Astrocyte (in vitro differentiated cells and primary cell): ENCODE data around the gene CD209. TPM values are rescaled to one million over a fixed set of nuclear protein-coding genes. Genes with fewer than 3 reads are reported as not detected.

Source experiments
- DNase-seq: peaks from one replicate; pipeline ENCODE4 v3.0.0-alpha.2; 2010; ENCODE audit warnings: low read depth
- FAIRE-seq: peaks from 2 replicates; lab custom pipeline; 2011; peaks lifted over from hg19 to GRCh38; lab: Jason Lieb, UNC
- H2AFZ ChIP-seq: 2 replicates; pipeline ENCODE4 v1.6.0; 2012; ENCODE audit warnings: low read depth, low read length, inconsistent platforms
- H3K27ac ChIP-seq: 2 replicates; pipeline ENCODE4 v1.5.1; 2011; ENCODE audit warnings: low read depth, low read length, inconsistent platforms
- H3K27me3 ChIP-seq: 2 replicates; pipeline ENCODE4 v1.6.0; 2011; ENCODE audit warnings: low read length, inconsistent platforms; ENCODE audit not compliant: insufficient read depth
- H3K36me3 ChIP-seq: 2 replicates; pipeline ENCODE4 v1.5.1; 2011; ENCODE audit warnings: low read length, inconsistent platforms; ENCODE audit not compliant: insufficient read depth
- H3K4me1 ChIP-seq: 2 replicates; pipeline ENCODE4 v1.5.1; 2011; ENCODE audit warnings: low read length, inconsistent platforms; ENCODE audit not compliant: insufficient read depth
- H3K4me2 ChIP-seq: 2 replicates; pipeline ENCODE4 v1.6.0; 2012; ENCODE audit warnings: low read length, inconsistent platforms
- H3K4me3 ChIP-seq: 2 replicates; pipeline ENCODE4 v1.5.1; 2011; ENCODE audit warnings: low read depth, mild to moderate bottlenecking, low read length, inconsistent platforms; ENCODE audit not compliant: insufficient read depth
- H3K79me2 ChIP-seq: 2 replicates; pipeline ENCODE4 v1.6.0; 2012; ENCODE audit warnings: mild to moderate bottlenecking, low read length, inconsistent platforms; ENCODE audit not compliant: insufficient read depth
- H3K9ac ChIP-seq: 2 replicates; pipeline ENCODE4 v1.6.0; 2012; ENCODE audit warnings: mild to moderate bottlenecking, low read length, inconsistent platforms
- H3K9me3 ChIP-seq: 2 replicates; pipeline ENCODE4 v1.5.1; 2012; ENCODE audit warnings: low read depth, mild to moderate bottlenecking, low read length, inconsistent platforms; ENCODE audit not compliant: insufficient read depth
- H4K20me1 ChIP-seq: 2 replicates; pipeline ENCODE4 v1.6.0; 2012; ENCODE audit warnings: low read length, inconsistent platforms; ENCODE audit not compliant: insufficient read depth
- H3K27ac Mint-ChIP-seq: one replicate; pipeline ENCODE4 v1.8.0; 2021; ENCODE audit warnings: mild to moderate bottlenecking, mixed read lengths; ENCODE audit not compliant: unreplicated experiment
- H3K27me3 Mint-ChIP-seq: one replicate; pipeline ENCODE4 v1.8.0; 2021; ENCODE audit warnings: low read depth, mixed read lengths; ENCODE audit not compliant: unreplicated experiment
- H3K36me3 Mint-ChIP-seq: one replicate; pipeline ENCODE4 v1.8.0; 2021; ENCODE audit warnings: low read depth, mixed read lengths; ENCODE audit not compliant: unreplicated experiment
- H3K4me1 Mint-ChIP-seq: one replicate; pipeline ENCODE4 v1.8.0; 2021; ENCODE audit warnings: low read depth, mixed read lengths; ENCODE audit not compliant: unreplicated experiment
- H3K4me3 Mint-ChIP-seq: one replicate; pipeline ENCODE4 v1.8.0; 2021; ENCODE audit warnings: mild to moderate bottlenecking, moderate library complexity, mixed read lengths; ENCODE audit not compliant: unreplicated experiment
- H3K9me3 Mint-ChIP-seq: one replicate; pipeline ENCODE4 v1.8.0; 2021; ENCODE audit warnings: mild to moderate bottlenecking, mixed read lengths; ENCODE audit not compliant: unreplicated experiment
- EZH2 ChIP-seq: IDR thresholded peaks from 2 replicates; pipeline ENCODE4 v1.6.1; 2012; ENCODE audit warnings: mild to moderate bottlenecking, low read length, inconsistent platforms; ENCODE audit not compliant: insufficient read depth
- total RNA-seq: library from RNA; stranded (reverse); gene quantifications from 2 replicates; pipeline ENCODE4 v1.2.1, GENCODE V29; 2021
- TF ChIP-seq, protein P1 (sequence below): IDR thresholded peaks from 2 replicates; pipeline ENCODE4 v1.5.1; 2011; ENCODE audit warnings: low read depth, mild to moderate bottlenecking, inconsistent platforms, low read length, moderate library complexity; ENCODE audit not compliant: insufficient read depth

Gene CD209
- total RNA-seq, 1 donor from 2014 or later, result not detected

DNA sequence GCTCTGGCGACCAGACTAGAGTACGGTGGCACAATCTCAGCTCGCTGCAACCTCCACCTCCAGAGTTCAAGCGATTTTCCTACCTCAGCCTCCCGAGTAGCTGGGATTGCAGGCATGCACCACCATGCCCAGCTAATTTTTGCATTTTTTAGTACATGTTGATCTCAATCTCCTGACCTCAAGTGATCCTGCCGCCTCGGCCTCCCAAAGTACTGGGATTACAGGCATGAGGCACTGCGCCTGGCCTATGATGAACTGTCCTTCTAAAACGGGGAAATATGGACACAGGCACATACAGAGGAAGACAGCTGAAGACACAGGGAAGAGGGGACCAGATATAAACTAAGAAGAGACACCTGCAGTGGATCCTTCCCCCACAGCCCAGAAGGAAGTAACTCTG is 28.4 kb upstream of the CD209 start:
- Histone ChIP-seq H3K4me3 (no peak overlapping the region), H3K36me3 (no peaks in the 10 kb centered on the region), H3K9ac (no peak overlapping the region), H2AFZ (no peak overlapping the region), H3K9me3 (no peaks in the 10 kb centered on the region), H3K27me3 (peaks cover 3% of the 10 kb centered on the region), H4K20me1 (no peaks in the 10 kb centered on the region), H3K4me1 (no peaks in the 10 kb centered on the region), H3K4me2 (no peak overlapping the region), H3K27ac (no peak overlapping the region), H3K79me2 (no peaks in the 10 kb centered on the region)
- H3K4me3 Mint-ChIP-seq, result no peak overlapping the region
- H3K27ac Mint-ChIP-seq, result no peak overlapping the region
- H3K9me3 Mint-ChIP-seq, result peaks cover 2% of the 10 kb centered on the region
- H3K36me3 Mint-ChIP-seq, result no peaks in the 10 kb centered on the region
- TF ChIP-seq, protein P1, sequence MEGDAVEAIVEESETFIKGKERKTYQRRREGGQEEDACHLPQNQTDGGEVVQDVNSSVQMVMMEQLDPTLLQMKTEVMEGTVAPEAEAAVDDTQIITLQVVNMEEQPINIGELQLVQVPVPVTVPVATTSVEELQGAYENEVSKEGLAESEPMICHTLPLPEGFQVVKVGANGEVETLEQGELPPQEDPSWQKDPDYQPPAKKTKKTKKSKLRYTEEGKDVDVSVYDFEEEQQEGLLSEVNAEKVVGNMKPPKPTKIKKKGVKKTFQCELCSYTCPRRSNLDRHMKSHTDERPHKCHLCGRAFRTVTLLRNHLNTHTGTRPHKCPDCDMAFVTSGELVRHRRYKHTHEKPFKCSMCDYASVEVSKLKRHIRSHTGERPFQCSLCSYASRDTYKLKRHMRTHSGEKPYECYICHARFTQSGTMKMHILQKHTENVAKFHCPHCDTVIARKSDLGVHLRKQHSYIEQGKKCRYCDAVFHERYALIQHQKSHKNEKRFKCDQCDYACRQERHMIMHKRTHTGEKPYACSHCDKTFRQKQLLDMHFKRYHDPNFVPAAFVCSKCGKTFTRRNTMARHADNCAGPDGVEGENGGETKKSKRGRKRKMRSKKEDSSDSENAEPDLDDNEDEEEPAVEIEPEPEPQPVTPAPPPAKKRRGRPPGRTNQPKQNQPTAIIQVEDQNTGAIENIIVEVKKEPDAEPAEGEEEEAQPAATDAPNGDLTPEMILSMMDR, result no peak
- TF ChIP-seq EZH2, result no peak
- H3K4me1 Mint-ChIP-seq, result peaks cover 9% of the 10 kb centered on the region
- no peak for FAIRE-seq
- DNase-seq, result no peak
- H3K27me3 Mint-ChIP-seq, result peaks cover 43% of the 10 kb centered on the region

DNA sequence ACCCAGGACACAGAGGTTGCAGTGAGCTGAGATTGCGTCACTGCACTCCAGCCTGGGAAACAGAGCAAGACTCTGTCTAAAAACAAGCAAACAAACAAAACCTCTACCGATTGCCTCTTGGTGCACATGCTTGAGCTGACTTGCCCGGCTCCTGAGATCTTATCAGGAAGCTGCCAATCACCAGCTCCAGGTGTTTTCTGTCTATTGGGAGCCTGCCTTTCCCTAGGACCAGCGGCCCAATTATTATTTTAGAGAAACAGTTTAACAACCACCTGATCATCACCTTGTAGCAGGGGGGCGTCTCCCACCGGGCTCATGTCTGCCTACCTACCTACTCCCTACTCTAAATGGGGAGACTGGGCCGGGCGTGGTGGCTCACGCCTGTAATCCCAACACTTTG is 26.5 kb upstream of the CD209 start:
- H3K4me3 Mint-ChIP-seq, result no peak overlapping the region
- H3K27me3 ChIP-seq, result peaks cover 4% of the 10 kb centered on the region

DNA sequence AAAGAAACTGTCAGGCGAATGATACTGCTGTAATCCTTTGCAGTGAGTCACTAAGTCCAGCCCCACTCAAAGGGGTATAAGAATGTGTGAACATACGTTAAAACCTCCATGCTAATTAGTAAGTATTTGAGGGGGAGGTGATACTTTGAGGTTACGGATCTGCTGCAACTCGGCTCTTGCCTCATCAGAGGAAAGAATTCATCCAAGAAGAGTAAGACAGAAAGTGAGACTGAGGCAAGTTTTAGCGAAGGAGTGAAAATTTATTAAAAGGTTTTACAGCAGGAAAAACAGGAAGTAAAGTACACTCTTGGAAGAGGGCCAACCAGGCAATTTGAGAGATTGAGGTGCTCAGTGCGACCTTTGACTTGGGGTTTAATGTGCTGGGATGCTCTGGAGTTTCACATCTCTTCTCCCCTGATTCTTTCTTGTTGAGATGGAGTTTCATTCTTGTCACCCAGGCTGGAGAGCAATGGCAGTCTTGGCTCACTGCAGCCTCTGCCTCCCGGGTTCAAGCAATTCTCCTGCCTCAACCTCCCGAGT is 25.5 kb upstream of the CD209 start:
- H3K9me3 ChIP-seq, result no peaks in the 10 kb centered on the region
- Mint-ChIP-seq H3K4me1 (peaks cover 9% of the 10 kb centered on the region), H3K9me3 (peaks cover 6% of the 10 kb centered on the region), H3K4me3 (no peak overlapping the region), H3K36me3 (no peaks in the 10 kb centered on the region), H3K27me3 (peaks cover 41% of the 10 kb centered on the region), H3K27ac (no peak overlapping the region)
- H3K36me3 ChIP-seq, result no peaks in the 10 kb centered on the region
- no peak overlapping the region for H3K27ac ChIP-seq
- no peaks in the 10 kb centered on the region for H3K4me1 ChIP-seq
- peak overlapping the region; percentile 18 for H3K4me2 ChIP-seq
- H2AFZ ChIP-seq, result no peak overlapping the region
- H3K27me3 ChIP-seq, result peaks cover 4% of the 10 kb centered on the region
- FAIRE-seq (no peak), DNase-seq (peak; percentile 46)
- H3K9ac ChIP-seq, result no peak overlapping the region
- no peak overlapping the region for H3K4me3 ChIP-seq
- no peaks in the 10 kb centered on the region for H4K20me1 ChIP-seq
- no peak for TF ChIP-seq EZH2
- TF ChIP-seq, protein P1, result no peak
- H3K79me2 ChIP-seq, result no peaks in the 10 kb centered on the region

More for the DNA sequence above, 26.5 kb upstream of the CD209 start:
- no peak for FAIRE-seq
- Histone ChIP-seq H4K20me1 (no peaks in the 10 kb centered on the region), H3K27ac (no peak overlapping the region), H3K9ac (no peak overlapping the region), H3K79me2 (no peaks in the 10 kb centered on the region), H2AFZ (no peak overlapping the region), H3K9me3 (no peaks in the 10 kb centered on the region), H3K36me3 (no peaks in the 10 kb centered on the region), H3K4me2 (no peak overlapping the region), H3K4me3 (no peak overlapping the region), H3K4me1 (no peaks in the 10 kb centered on the region)
- H3K36me3 Mint-ChIP-seq, result no peaks in the 10 kb centered on the region
- no peak overlapping the region for H3K27ac Mint-ChIP-seq
- peaks cover 36% of the 10 kb centered on the region for H3K27me3 Mint-ChIP-seq
- H3K4me1 Mint-ChIP-seq, result peaks cover 9% of the 10 kb centered on the region
- H3K9me3 Mint-ChIP-seq, result peaks cover 6% of the 10 kb centered on the region
- no peak for DNase-seq
- no peak for TF ChIP-seq EZH2
- TF ChIP-seq, protein P1, result no peak
